A549 treated with CpdA at 1 μM for 4 hours (cell line): ENCODE measurements around the gene DCAF15. TPM values are rescaled to one million over a fixed set of nuclear protein-coding genes. Genes with fewer than 3 reads are reported as not detected.

Experiments
- total RNA-seq: library from RNA; stranded (reverse); fragments of 200-300 nt; extraction: Qiagen RNA extraction; gene quantifications from 5 replicates; pipeline ENCODE4 v1.2.3, GENCODE V29; 2022; ENCODE audit warnings: low read depth

The DCAF15 gene, protein sequence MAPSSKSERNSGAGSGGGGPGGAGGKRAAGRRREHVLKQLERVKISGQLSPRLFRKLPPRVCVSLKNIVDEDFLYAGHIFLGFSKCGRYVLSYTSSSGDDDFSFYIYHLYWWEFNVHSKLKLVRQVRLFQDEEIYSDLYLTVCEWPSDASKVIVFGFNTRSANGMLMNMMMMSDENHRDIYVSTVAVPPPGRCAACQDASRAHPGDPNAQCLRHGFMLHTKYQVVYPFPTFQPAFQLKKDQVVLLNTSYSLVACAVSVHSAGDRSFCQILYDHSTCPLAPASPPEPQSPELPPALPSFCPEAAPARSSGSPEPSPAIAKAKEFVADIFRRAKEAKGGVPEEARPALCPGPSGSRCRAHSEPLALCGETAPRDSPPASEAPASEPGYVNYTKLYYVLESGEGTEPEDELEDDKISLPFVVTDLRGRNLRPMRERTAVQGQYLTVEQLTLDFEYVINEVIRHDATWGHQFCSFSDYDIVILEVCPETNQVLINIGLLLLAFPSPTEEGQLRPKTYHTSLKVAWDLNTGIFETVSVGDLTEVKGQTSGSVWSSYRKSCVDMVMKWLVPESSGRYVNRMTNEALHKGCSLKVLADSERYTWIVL
- 14.2 to 21.2 TPM (median 20.4 TPM) in 5 replicates for total RNA-seq

GRCh38 chr19:13952154-13952930, at the start of gene DCAF15:
TSS of gene DCAF15 (plus strand) at chr19:13952509. CDS start at chr19:13952513, 4 bp downstream.

DNA sequence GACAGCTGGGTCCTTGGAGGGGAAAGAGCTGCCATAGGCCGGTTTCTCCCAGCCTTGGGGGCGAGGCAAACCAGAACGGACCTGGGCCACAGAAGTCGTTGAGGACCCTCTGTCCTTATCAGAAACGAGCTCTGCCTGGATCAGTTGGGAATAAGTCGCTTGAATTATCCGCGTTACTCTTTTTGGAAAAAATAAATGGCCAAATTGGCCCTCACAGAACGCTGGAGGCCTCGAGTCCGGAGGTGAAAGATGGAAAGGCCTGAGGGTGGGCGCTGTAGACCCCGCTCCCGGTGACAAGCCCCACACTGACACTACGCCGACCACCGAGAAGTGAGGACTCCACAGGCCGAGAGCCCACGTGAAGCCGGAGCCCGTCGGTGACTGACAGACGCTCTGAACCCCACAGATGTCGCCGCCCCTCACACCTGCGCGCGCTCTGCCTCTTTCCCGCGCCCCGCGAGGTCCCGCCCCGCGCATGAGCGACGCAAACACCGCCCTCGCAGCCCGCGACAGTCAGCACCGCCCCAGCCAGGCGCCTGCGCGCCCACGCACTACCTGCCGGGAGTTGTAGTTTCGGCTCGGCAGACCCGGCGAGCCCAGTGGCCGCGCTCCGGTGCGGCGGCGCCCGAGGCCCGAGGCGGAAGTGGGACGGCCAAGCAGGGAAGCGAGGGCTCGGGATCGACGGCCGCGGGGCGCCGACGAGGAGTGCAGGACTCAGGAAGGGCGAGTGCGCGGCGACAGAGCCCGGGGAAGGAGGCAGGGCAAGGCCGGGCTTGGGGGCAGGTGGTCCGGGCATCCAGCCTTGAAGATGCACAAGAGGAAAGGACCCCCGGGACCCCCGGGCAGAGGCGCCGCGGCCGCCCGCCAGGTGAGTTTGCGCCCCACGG, 46.4 kb upstream of the DCAF15 start, which contains the start of the genes BRME1 and CC2D1A:
TSS of gene BRME1 (minus strand) at position 484 of the 887 bp plus-strand sequence. CDS start 1,225 bp downstream, outside the sequence.
TSS of gene CC2D1A (plus strand) at position 568 of the 887 bp plus-strand sequence. CDS start at position 809, 241 bp downstream.

DNA sequence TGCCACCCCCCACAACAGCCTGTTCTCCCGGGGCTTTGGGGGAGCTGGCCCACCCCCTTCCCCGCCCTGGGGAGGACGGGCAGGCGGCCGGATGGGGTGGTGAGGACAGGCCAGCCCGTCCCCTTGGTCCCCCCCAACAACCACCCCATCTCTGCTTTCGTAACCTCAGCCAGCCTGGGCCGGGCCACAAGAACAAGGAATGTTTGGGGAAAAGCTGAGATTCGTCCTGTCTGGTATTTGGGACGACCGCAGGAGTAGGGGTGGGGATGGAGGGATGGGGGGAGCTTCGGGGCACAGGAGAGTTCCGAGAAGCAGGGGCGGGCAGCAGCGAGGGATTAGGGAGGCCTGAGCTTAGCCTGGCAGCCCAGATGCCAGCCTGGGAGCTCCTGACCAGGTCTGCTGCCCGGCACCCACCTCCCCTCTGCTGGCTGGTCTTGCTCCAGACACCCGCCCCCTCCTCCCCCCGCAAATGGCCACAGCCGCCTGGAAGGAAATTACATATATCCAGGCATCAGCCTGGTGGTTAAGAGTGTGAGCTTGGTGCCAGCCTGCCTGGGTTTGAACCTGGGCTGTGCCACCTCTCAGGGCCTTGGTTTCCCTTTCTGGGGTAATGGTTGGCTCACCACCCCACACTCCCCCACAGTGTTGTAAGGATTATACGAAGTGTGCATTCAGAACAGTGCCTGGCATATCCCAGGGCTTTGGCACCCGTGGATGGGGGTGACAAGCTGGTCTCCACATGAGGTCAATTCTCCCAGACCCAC, 13.8 kb upstream of the DCAF15 start, which contains the start of gene PODNL1:
TSS of gene PODNL1 (minus strand) at position 117 of the 764 bp plus-strand sequence. CDS start 236 bp downstream, outside the sequence.

DNA sequence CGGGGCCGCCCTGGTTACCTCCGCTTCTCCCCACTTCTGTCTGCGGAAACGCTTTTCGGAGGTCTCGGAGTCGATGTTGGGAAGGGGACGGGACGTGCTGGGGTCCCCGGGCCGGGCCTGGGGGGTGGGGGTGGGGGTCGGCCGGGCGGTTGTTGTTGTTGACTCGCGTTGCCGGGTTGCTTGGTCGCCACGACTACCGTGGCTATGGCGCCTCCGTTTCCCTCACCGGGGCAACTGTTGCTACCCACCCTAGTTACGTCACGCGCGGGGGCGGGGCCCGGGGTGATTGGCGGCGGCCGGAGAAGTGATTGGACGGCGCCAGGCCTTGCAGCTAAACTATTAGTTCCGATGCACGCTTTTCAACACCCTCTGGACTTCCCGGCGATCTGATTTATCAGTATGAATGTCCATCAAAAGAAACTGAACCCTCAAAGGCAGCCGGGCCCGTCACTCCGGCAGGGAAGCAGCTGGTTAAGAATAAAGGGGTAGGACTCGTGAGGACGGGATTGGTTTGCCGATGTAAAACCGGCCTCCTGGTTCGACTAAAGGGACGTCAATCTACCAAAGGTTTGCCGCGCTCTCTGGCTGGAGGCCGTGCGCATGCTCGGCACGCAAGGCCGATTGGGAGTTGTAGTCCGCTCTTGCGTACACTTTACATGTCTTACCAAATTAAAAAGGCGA, 53.9 kb downstream of the DCAF15 start, which contains the start of gene RFX1:
TSS of gene RFX1 (minus strand) at position 236 of the 681 bp plus-strand sequence. CDS start 12,477 bp downstream, outside the sequence.

Other genes starting within 250 kb of the DCAF15 start
- gene MRI1, start 188.0 kb upstream of the DCAF15 start, total RNA-seq: 11.2 to 16.6 TPM (median 14.2 TPM) in 5 replicates
- gene C19orf53, start 178.1 kb upstream of the DCAF15 start, total RNA-seq: 120 to 220 TPM (median 199 TPM) in 5 replicates
- gene ZSWIM4, start 157.1 kb upstream of the DCAF15 start, total RNA-seq: 7.0 to 12.5 TPM (median 11.1 TPM) in 5 replicates
- gene NANOS3, start 75.4 kb upstream of the DCAF15 start, total RNA-seq: 1.9 to 3.9 TPM (median 3.1 TPM) in 5 replicates
- gene BRME1, start 46.4 kb upstream of the DCAF15 start, total RNA-seq: 0.09 to 0.64 TPM (median 0.46 TPM) in 3 of 5 replicates, not detected in the others
- gene CC2D1A, start 46.3 kb upstream of the DCAF15 start, total RNA-seq: 9.2 to 12.0 TPM (median 10.7 TPM) in 5 replicates
- gene PODNL1, start 14.1 kb upstream of the DCAF15 start, total RNA-seq: 0.87 to 1.5 TPM (median 1.2 TPM) in 5 replicates
- gene RFX1, start 53.8 kb downstream of the DCAF15 start, total RNA-seq: 3.5 to 7.8 TPM (median 6.1 TPM) in 5 replicates
- not detected in 5 replicates for gene RLN3, start 75.6 kb downstream of the DCAF15 start, total RNA-seq
- 7.8 to 12.2 TPM (median 11.2 TPM) in 5 replicates for gene IL27RA, start 79.3 kb downstream of the DCAF15 start, total RNA-seq
- gene PALM3, start 109.6 kb downstream of the DCAF15 start, total RNA-seq: 1.9 to 2.4 TPM (median 1.9 TPM) in 5 replicates
- 3.1 to 4.3 TPM (median 4.0 TPM) in 5 replicates for gene MISP3, start 120.3 kb downstream of the DCAF15 start, total RNA-seq
- gene C19orf67, start 133.3 kb downstream of the DCAF15 start, total RNA-seq: not detected in 5 replicates
- gene SAMD1, start 138.2 kb downstream of the DCAF15 start, total RNA-seq: 39.4 to 49.2 TPM (median 42.2 TPM) in 5 replicates
- 32.5 to 38.6 TPM (median 33.9 TPM) in 5 replicates for gene PRKACA, start 165.3 kb downstream of the DCAF15 start, total RNA-seq
- gene ASF1B, start 184.1 kb downstream of the DCAF15 start, total RNA-seq: 30.2 to 35.4 TPM (median 33.9 TPM) in 5 replicates